ENCODE data around the gene WFIKKN1. TPM values are rescaled to one million over a fixed set of nuclear protein-coding genes. Genes with fewer than 3 reads are reported as not detected.
A peak's percentile ranks its signal among the peaks of the same experiment; 100 is the strongest.

The WFIKKN1 gene
- total RNA-seq, 1 experiment from 2014 or later, result 0.04 TPM

- Histone ChIP-seq H3K27ac (peak overlapping the region; percentile 53), H3K4me1 (peaks cover 9% of the 10 kb centered on the region; the same call in 1 of the 2 replicates)
- no peak for DNase-seq
Measured at GRCh38 chr16:635573-636205, 4.9 kb downstream of the WFIKKN1 start.

GRCh38 chr16:636206-637080, 5.7 kb downstream of the WFIKKN1 start, which contains the start of gene METTL26:
Gene METTL26, minus strand, starts transcription at chr16:636305. Its CDS starts 15 bp downstream, at chr16:636290.
- Histone ChIP-seq H3K4me3 (peak within 1 kb of the TSS; percentile 85), H3K27me3 (no peaks in the 10 kb centered on the region), H3K4me1 (0 out of 2 replicates have a peak, but pooled peaks cover 4% of the 10 kb centered on the region), H3K27ac (peak within 1 kb of the TSS; percentile 53), H3K9me3 (replicated peaks) (no peaks in the 10 kb centered on the region), H3K36me3 (no peaks in the 10 kb centered on the region)
- DNase-seq, result peak; percentile 96

More at GRCh38 chr16:635573-636205, 4.9 kb downstream of the WFIKKN1 start:
- Histone ChIP-seq H3K27me3 (no peaks in the 10 kb centered on the region), H3K9me3 (replicated peaks) (no peaks in the 10 kb centered on the region), H3K4me3 (peak overlapping the region; percentile 85), H3K36me3 (no peaks in the 10 kb centered on the region)

- Histone ChIP-seq H3K27ac (peak overlapping the region; percentile 53; the same call in 1 of the 2 replicates), H3K27me3 (no peaks in the 10 kb centered on the region), H3K36me3 (no peaks in the 10 kb centered on the region), H3K9me3 (replicated peaks) (no peaks in the 10 kb centered on the region), H3K4me1 (0 out of 2 replicates have a peak, but pooled peaks cover 4% of the 10 kb centered on the region), H3K4me3 (peak overlapping the region; percentile 85)
- DNase-seq, result peak; percentile 93 to 95
Measured at GRCh38 chr16:637081-638018, 6.6 kb downstream of the WFIKKN1 start.

- Histone ChIP-seq H3K4me3 (peak overlapping the region; percentile 65), H3K9me3 (replicated peaks) (no peaks in the 10 kb centered on the region), H3K27ac (no peak overlapping the region), H3K4me1 (0 out of 2 replicates have a peak, but pooled peaks cover 4% of the 10 kb centered on the region), H3K36me3 (no peaks in the 10 kb centered on the region), H3K27me3 (0 out of 2 replicates have a peak, but pooled peaks cover 5% of the 10 kb centered on the region)
- peak in 1 of 2 experiments; percentile 39 for DNase-seq
Measured at GRCh38 chr16:638034-638543, 7.3 kb downstream of the WFIKKN1 start.

GRCh38 chr16:638836-639235, 8.1 kb downstream of the WFIKKN1 start:
- Histone ChIP-seq H3K4me3 (no peak overlapping the region), H3K36me3 (no peaks in the 10 kb centered on the region), H3K27ac (no peak overlapping the region), H3K4me1 (0 out of 2 replicates have a peak, but pooled peaks cover 4% of the 10 kb centered on the region), H3K27me3 (0 out of 2 replicates have a peak, but pooled peaks cover 5% of the 10 kb centered on the region), H3K9me3 (replicated peaks) (no peaks in the 10 kb centered on the region)
- DNase-seq, result no peak

GRCh38 chr16:640614-641013, 9.8 kb downstream of the WFIKKN1 start:
- DNase-seq, result no peak
- Histone ChIP-seq H3K4me1 (0 out of 2 replicates have a peak, but pooled peaks cover 4% of the 10 kb centered on the region), H3K27ac (no peak overlapping the region), H3K36me3 (no peaks in the 10 kb centered on the region), H3K9me3 (replicated peaks) (no peaks in the 10 kb centered on the region), H3K27me3 (0 out of 2 replicates have a peak, but pooled peaks cover 5% of the 10 kb centered on the region), H3K4me3 (no peak overlapping the region)

- Histone ChIP-seq H3K4me3 (peak within 1 kb of the TSS; percentile 64), H3K36me3 (no peaks in the 10 kb centered on the region), H3K27ac (no peak within 1 kb of the TSS), H3K27me3 (0 out of 2 replicates have a peak, but pooled peaks cover 5% of the 10 kb centered on the region), H3K4me1 (0 out of 2 replicates have a peak, but pooled peaks cover 4% of the 10 kb centered on the region), H3K9me3 (replicated peaks) (no peaks in the 10 kb centered on the region)
- DNase-seq, result peak; percentile 77 to 78
Measured at GRCh38 chr16:641326-642188, 10.8 kb downstream of the WFIKKN1 start, which contains the start of gene MCRIP2. Gene MCRIP2, plus strand, starts transcription at chr16:641828. Its CDS starts 164 bp downstream, at chr16:641992.

- no peaks in the 10 kb centered on the region for H3K9me3 ChIP-seq (replicated peaks)
- DNase-seq, result no peak
- H3K4me1 ChIP-seq, result 0 out of 2 replicates have a peak, but pooled peaks cover 4% of the 10 kb centered on the region
Measured at GRCh38 chr16:642189-643049, 11.6 kb downstream of the WFIKKN1 start.

GRCh38 chr16:643050-643368, 12.2 kb downstream of the WFIKKN1 start:
- Histone ChIP-seq H3K4me3 (no peak overlapping the region), H3K27ac (no peak overlapping the region)
- no peak for DNase-seq

More at GRCh38 chr16:642189-643049, 11.6 kb downstream of the WFIKKN1 start:
- Histone ChIP-seq H3K27me3 (0 out of 2 replicates have a peak, but pooled peaks cover 5% of the 10 kb centered on the region), H3K4me3 (peak overlapping the region; percentile 64), H3K27ac (no peak overlapping the region), H3K36me3 (no peaks in the 10 kb centered on the region)

GRCh38 chr16:644556-644955, 13.8 kb downstream of the WFIKKN1 start:
- Histone ChIP-seq H3K4me1 (no peaks in the 10 kb centered on the region), H3K36me3 (no peaks in the 10 kb centered on the region), H3K27ac (no peak overlapping the region), H3K27me3 (0 out of 2 replicates have a peak, but pooled peaks cover 5% of the 10 kb centered on the region), H3K9me3 (replicated peaks) (no peaks in the 10 kb centered on the region), H3K4me3 (no peak overlapping the region)
- DNase-seq, result no peak

More at GRCh38 chr16:643050-643368, 12.2 kb downstream of the WFIKKN1 start:
- Histone ChIP-seq H3K9me3 (replicated peaks) (no peaks in the 10 kb centered on the region), H3K36me3 (no peaks in the 10 kb centered on the region), H3K27me3 (0 out of 2 replicates have a peak, but pooled peaks cover 5% of the 10 kb centered on the region), H3K4me1 (0 out of 2 replicates have a peak, but pooled peaks cover 3% of the 10 kb centered on the region)

GRCh38 chr16:645852-646678, 15.3 kb downstream of the WFIKKN1 start:
- Histone ChIP-seq H3K9me3 (replicated peaks) (no peaks in the 10 kb centered on the region), H3K36me3 (no peaks in the 10 kb centered on the region), H3K4me1 (no peaks in the 10 kb centered on the region; the same call in 1 of the 2 replicates), H3K27me3 (0 out of 2 replicates have a peak, but pooled peaks cover 5% of the 10 kb centered on the region), H3K27ac (no peak overlapping the region), H3K4me3 (no peak overlapping the region)
- DNase-seq, result no peak

All from SJCRH30 (cell line).